ENCODE measurements around the gene RNF115.
"Not testable (repeated sequence)": the region's sequence is repeated elsewhere in the genome, so short reads cannot be mapped to it uniquely, and the experiment has no call there.

RNF115 gene

GRCh38 chr1:145771056-145771455 lies 52.8 kb downstream of the RNF115 start:
- DNase-seq: no peak

- not testable (repeated sequence) for DNase-seq
Measured at GRCh38 chr1:145768004-145768403, 55.9 kb downstream of the RNF115 start.

- DNase-seq: not testable (repeated sequence)
Measured at GRCh38 chr1:145766926-145767325, 57.0 kb downstream of the RNF115 start.

GRCh38 chr1:145765585-145766360 lies 58.1 kb downstream of the RNF115 start:
- DNase-seq: not testable (repeated sequence)

- not testable (repeated sequence) for DNase-seq
Measured at GRCh38 chr1:145765127-145765526, 58.8 kb downstream of the RNF115 start.

- DNase-seq: not testable (repeated sequence)
Measured at GRCh38 chr1:145764231-145764940, 59.5 kb downstream of the RNF115 start.

GRCh38 chr1:145762001-145762400 lies 61.9 kb downstream of the RNF115 start:
- not testable (repeated sequence) for DNase-seq

GRCh38 chr1:145761498-145761897 lies 62.4 kb downstream of the RNF115 start:
- DNase-seq: not testable (repeated sequence)

- DNase-seq: not testable (repeated sequence)
Measured at GRCh38 chr1:145760395-145760949, 63.4 kb downstream of the RNF115 start.

GRCh38 chr1:145759721-145760120 lies 64.2 kb downstream of the RNF115 start:
- no peak for DNase-seq

GRCh38 chr1:145758575-145758974 lies 65.3 kb downstream of the RNF115 start:
- DNase-seq: no peak

- no peak for DNase-seq
Measured at GRCh38 chr1:145758116-145758515, 65.8 kb downstream of the RNF115 start.

GRCh38 chr1:145757420-145757819 lies 66.5 kb downstream of the RNF115 start:
- DNase-seq: no peak

GRCh38 chr1:145751491-145752037 lies 72.3 kb downstream of the RNF115 start:
- DNase-seq: no peak

GRCh38 chr1:145750426-145750825 lies 73.5 kb downstream of the RNF115 start:
- DNase-seq: no peak

GRCh38 chr1:145747398-145748247 lies 76.3 kb downstream of the RNF115 start:
- DNase-seq: no peak

- no peak for DNase-seq
Measured at GRCh38 chr1:145740269-145740668, 83.6 kb downstream of the RNF115 start.

- DNase-seq: no peak
Measured at GRCh38 chr1:145736191-145736590, 87.7 kb downstream of the RNF115 start.

- no peak for DNase-seq
Measured at GRCh38 chr1:145730900-145731299, 93.0 kb downstream of the RNF115 start.

- DNase-seq: no peak
Measured at GRCh38 chr1:145730467-145730866, 93.4 kb downstream of the RNF115 start.

GRCh38 chr1:145729666-145730436 lies 94.0 kb downstream of the RNF115 start:
- DNase-seq: no peak

GRCh38 chr1:145729196-145729595 lies 94.7 kb downstream of the RNF115 start:
- DNase-seq: no peak

Data from CD4-positive, alpha-beta T cell treated with Interferon alpha-2 for 1 hour (primary cell).